ENCODE results near the gene PLCB4.

The PLCB4 gene

GRCh38 chr20:9053108-9053507, 15.8 kb upstream of the PLCB4 start:
- Histone ChIP-seq H4K20me1 (ENCODE audit: low read depth, low read length) (no peaks in the 10 kb centered on the region), H2AFZ (ENCODE audit: low read depth, low read length, severe bottlenecking) (no peak overlapping the region), H3K27me3 (ENCODE audit: low read length) (no peaks in the 10 kb centered on the region), H3K9me3 (ENCODE audit: insufficient read depth, low read length) (no peaks in the 10 kb centered on the region), H3K79me2 (ENCODE audit: insufficient read depth, low read length) (no peaks in the 10 kb centered on the region), H3F3A (ENCODE audit: insufficient read depth) (no peaks in the 10 kb centered on the region), H3K4me2 (ENCODE audit: low read depth, low read length, poor library complexity, severe bottlenecking) (no peak overlapping the region), H3K27ac (ENCODE audit: low read depth, low read length) (no peak overlapping the region), H3K36me3 (ENCODE audit: low read length) (no peaks in the 10 kb centered on the region), H3K4me3 (ENCODE audit: insufficient read depth, low read length, poor library complexity, severe bottlenecking) (no peak overlapping the region), H3K9me2 (replicated peaks; ENCODE audit: insufficient read depth, low read length) (no peaks in the 10 kb centered on the region), H3K9ac (ENCODE audit: low read length) (no peak overlapping the region)
- TF ChIP-seq EZH2phosphoT487 (conservative IDR thresholded peaks at IDR 0.05; ENCODE audit: low read length) (no peak), CTCF (IDR thresholded peaks at IDR 0.05; ENCODE audit: insufficient read depth, low read length, poor library complexity, severe bottlenecking) (no peak)

- no peak for TF ChIP-seq CTCF (IDR thresholded peaks at IDR 0.05; ENCODE audit: insufficient read depth, low read length, poor library complexity, severe bottlenecking)
- no peak for TF ChIP-seq EZH2phosphoT487 (conservative IDR thresholded peaks at IDR 0.05; ENCODE audit: low read length)
- no peaks in the 10 kb centered on the region for H3K36me3 ChIP-seq (ENCODE audit: low read length)
- H2AFZ ChIP-seq (ENCODE audit: low read depth, low read length, severe bottlenecking): no peak overlapping the region
- H4K20me1 ChIP-seq (ENCODE audit: low read depth, low read length): no peaks in the 10 kb centered on the region
- no peak overlapping the region for H3K4me3 ChIP-seq (ENCODE audit: insufficient read depth, low read length, poor library complexity, severe bottlenecking)
- H3K27me3 ChIP-seq (ENCODE audit: low read length): no peaks in the 10 kb centered on the region
- no peaks in the 10 kb centered on the region for H3F3A ChIP-seq (ENCODE audit: insufficient read depth)
- no peak overlapping the region for H3K27ac ChIP-seq (ENCODE audit: low read depth, low read length)
- no peaks in the 10 kb centered on the region for H3K9me2 ChIP-seq (replicated peaks; ENCODE audit: insufficient read depth, low read length)
- H3K9me3 ChIP-seq (ENCODE audit: insufficient read depth, low read length): no peaks in the 10 kb centered on the region
- no peak overlapping the region for H3K9ac ChIP-seq (ENCODE audit: low read length)
- H3K79me2 ChIP-seq (ENCODE audit: insufficient read depth, low read length): no peaks in the 10 kb centered on the region
- H3K4me2 ChIP-seq (ENCODE audit: low read depth, low read length, poor library complexity, severe bottlenecking): no peak overlapping the region
Measured at GRCh38 chr20:9054176-9054575, 14.7 kb upstream of the PLCB4 start.

- H3K27ac ChIP-seq (ENCODE audit: low read depth, low read length): no peak overlapping the region
- no peaks in the 10 kb centered on the region for H3K27me3 ChIP-seq (ENCODE audit: low read length)
- H3F3A ChIP-seq (ENCODE audit: insufficient read depth): no peaks in the 10 kb centered on the region
- no peak overlapping the region for H2AFZ ChIP-seq (ENCODE audit: low read depth, low read length, severe bottlenecking)
- H3K4me3 ChIP-seq (ENCODE audit: insufficient read depth, low read length, poor library complexity, severe bottlenecking): no peak overlapping the region
- H4K20me1 ChIP-seq (ENCODE audit: low read depth, low read length): no peaks in the 10 kb centered on the region
- TF ChIP-seq EZH2phosphoT487 (conservative IDR thresholded peaks at IDR 0.05; ENCODE audit: low read length) (no peak), CTCF (IDR thresholded peaks at IDR 0.05; ENCODE audit: insufficient read depth, low read length, poor library complexity, severe bottlenecking) (no peak)
- H3K9me2 ChIP-seq (replicated peaks; ENCODE audit: insufficient read depth, low read length): no peaks in the 10 kb centered on the region
- no peaks in the 10 kb centered on the region for H3K36me3 ChIP-seq (ENCODE audit: low read length)
- no peak overlapping the region for H3K4me2 ChIP-seq (ENCODE audit: low read depth, low read length, poor library complexity, severe bottlenecking)
- H3K9me3 ChIP-seq (ENCODE audit: insufficient read depth, low read length): no peaks in the 10 kb centered on the region
- no peaks in the 10 kb centered on the region for H3K79me2 ChIP-seq (ENCODE audit: insufficient read depth, low read length)
- H3K9ac ChIP-seq (ENCODE audit: low read length): no peak overlapping the region
Measured at GRCh38 chr20:9059931-9060330, 9.0 kb upstream of the PLCB4 start.

GRCh38 chr20:9061434-9061833, 7.5 kb upstream of the PLCB4 start:
- Histone ChIP-seq H3K27ac (ENCODE audit: low read depth, low read length) (no peak overlapping the region), H3K9ac (ENCODE audit: low read length) (no peak overlapping the region), H3F3A (ENCODE audit: insufficient read depth) (no peaks in the 10 kb centered on the region), H3K9me3 (ENCODE audit: insufficient read depth, low read length) (no peaks in the 10 kb centered on the region), H3K9me2 (replicated peaks; ENCODE audit: insufficient read depth, low read length) (no peaks in the 10 kb centered on the region), H3K36me3 (ENCODE audit: low read length) (no peaks in the 10 kb centered on the region), H3K4me2 (ENCODE audit: low read depth, low read length, poor library complexity, severe bottlenecking) (no peak overlapping the region), H3K27me3 (ENCODE audit: low read length) (no peaks in the 10 kb centered on the region), H4K20me1 (ENCODE audit: low read depth, low read length) (no peaks in the 10 kb centered on the region), H3K79me2 (ENCODE audit: insufficient read depth, low read length) (no peaks in the 10 kb centered on the region), H2AFZ (ENCODE audit: low read depth, low read length, severe bottlenecking) (no peak overlapping the region), H3K4me3 (ENCODE audit: insufficient read depth, low read length, poor library complexity, severe bottlenecking) (no peak overlapping the region)
- no peak for TF ChIP-seq EZH2phosphoT487 (conservative IDR thresholded peaks at IDR 0.05; ENCODE audit: low read length)
- no peak for TF ChIP-seq CTCF (IDR thresholded peaks at IDR 0.05; ENCODE audit: insufficient read depth, low read length, poor library complexity, severe bottlenecking)

All from SU-DHL-6 (cell line).